ENCODE data around the gene GNAS-AS1. TPM values are rescaled to one million over a fixed set of nuclear protein-coding genes. Genes with fewer than 3 reads are reported as not detected.

The GNAS-AS1 gene
- total RNA-seq, 1 experiment from 2014 or later, result 6.8 TPM

DNA sequence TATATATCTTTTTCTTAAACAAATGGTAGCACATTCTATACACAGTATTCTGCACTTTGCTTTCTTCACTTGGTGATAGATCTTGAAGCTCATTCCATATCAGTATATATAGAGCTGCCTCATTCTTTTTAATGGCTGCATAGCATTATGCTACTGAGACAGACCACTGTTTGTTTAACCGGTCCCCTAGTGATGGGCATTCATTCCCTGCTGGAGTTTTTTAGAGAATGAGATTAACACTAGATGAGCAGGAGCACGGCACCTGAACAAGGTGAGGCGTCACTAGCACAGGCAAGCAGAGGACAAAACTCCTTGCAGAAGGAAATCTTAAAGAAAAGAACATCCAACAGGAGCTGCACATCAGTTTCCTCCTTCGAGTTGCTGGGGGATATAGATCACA lies 69.6 kb downstream of the GNAS-AS1 start:
- Histone ChIP-seq H3K27me3 (ENCODE audit: insufficient read depth, low read depth) (peaks cover 98% of the 10 kb centered on the region), H3K4me3 (no peak overlapping the region), H3K36me3 (ENCODE audit: low read depth) (no peaks in the 10 kb centered on the region), H3K4me2 (no peak overlapping the region), H3K27ac (no peak overlapping the region), H3K9me3 (ENCODE audit: insufficient read depth, low read depth) (no peaks in the 10 kb centered on the region), H3F3A (ENCODE audit: insufficient read depth, low read depth) (no peaks in the 10 kb centered on the region), H3K9me2 (ENCODE audit: insufficient read depth) (no peaks in the 10 kb centered on the region), H3K4me1 (replicated peaks; ENCODE audit: insufficient read depth) (no peaks in the 10 kb centered on the region), H2AFZ (no peak overlapping the region), H4K20me1 (ENCODE audit: insufficient read depth) (no peaks in the 10 kb centered on the region), H3K79me2 (ENCODE audit: low read depth) (no peaks in the 10 kb centered on the region)
- BruUV-seq (replicated peaks), result no TSS peak
- no peak for DNase-seq
- intact Hi-C loops (cut with micrococcal nuclease; ENCODE audit: unreplicated experiment), result no loop called here
- ChIA-PET POLR2A (ENCODE audit: unreplicated experiment) (no interaction called here), CTCF (no interaction called here)
- no peak for TF ChIP-seq EZH2 (IDR thresholded peaks at IDR 0.05; ENCODE audit: low read depth)
- TF ChIP-seq, protein P1, sequence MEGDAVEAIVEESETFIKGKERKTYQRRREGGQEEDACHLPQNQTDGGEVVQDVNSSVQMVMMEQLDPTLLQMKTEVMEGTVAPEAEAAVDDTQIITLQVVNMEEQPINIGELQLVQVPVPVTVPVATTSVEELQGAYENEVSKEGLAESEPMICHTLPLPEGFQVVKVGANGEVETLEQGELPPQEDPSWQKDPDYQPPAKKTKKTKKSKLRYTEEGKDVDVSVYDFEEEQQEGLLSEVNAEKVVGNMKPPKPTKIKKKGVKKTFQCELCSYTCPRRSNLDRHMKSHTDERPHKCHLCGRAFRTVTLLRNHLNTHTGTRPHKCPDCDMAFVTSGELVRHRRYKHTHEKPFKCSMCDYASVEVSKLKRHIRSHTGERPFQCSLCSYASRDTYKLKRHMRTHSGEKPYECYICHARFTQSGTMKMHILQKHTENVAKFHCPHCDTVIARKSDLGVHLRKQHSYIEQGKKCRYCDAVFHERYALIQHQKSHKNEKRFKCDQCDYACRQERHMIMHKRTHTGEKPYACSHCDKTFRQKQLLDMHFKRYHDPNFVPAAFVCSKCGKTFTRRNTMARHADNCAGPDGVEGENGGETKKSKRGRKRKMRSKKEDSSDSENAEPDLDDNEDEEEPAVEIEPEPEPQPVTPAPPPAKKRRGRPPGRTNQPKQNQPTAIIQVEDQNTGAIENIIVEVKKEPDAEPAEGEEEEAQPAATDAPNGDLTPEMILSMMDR (conservative IDR thresholded peaks at IDR 0.05), result no peak

DNA sequence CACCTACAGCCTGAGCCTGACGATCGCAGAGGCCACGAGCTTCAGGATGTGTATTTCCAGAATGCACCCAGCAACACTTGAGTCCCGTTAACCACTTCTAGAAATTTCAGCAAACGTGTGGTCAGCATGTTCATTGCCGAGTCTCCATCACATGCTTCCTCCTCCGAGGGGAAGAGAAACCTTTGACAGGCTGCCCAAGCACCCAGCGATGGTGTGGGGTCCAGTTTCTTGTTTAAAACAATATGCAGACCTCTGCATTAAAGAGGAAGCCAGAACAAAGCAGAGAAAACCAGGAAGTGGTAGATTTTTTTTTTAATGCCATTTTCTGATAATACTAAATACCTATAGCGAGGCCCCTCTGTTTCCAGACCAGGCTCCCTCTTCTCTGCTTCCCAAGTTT lies 71.9 kb downstream of the GNAS-AS1 start:
- CTCF ChIA-PET, result no interaction called here
- no TSS peak for BruUV-seq (replicated peaks)
- peaks cover 100% of the 10 kb centered on the region for H3K27me3 ChIP-seq (ENCODE audit: insufficient read depth, low read depth)

DNA sequence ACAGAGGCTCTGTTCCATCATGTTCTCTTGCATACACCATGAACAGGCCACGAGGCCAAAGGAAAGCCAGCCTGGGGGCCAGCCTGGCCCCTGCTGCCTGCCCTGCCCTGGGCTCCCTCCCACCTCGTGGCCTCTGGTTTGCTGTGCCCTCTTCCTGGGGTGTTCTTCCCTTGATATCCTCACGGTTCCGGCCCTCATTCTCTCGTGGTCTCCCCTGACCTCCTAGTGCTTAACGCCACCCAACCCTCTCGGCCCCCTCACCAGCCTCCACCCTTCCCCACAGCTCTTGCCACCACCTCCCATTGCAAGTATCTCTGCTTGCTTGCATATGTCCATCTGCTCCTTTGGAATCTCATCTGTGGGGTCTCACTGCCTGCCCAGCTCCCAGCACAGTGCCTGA lies 73.0 kb downstream of the GNAS-AS1 start:
- peaks cover 98% of the 10 kb centered on the region for H3K27me3 ChIP-seq (ENCODE audit: insufficient read depth, low read depth)
- no peaks in the 10 kb centered on the region for H3K79me2 ChIP-seq (ENCODE audit: low read depth)
- intact Hi-C loops (cut with micrococcal nuclease; ENCODE audit: unreplicated experiment), result no loop called here
- H3K9me3 ChIP-seq (ENCODE audit: insufficient read depth, low read depth), result no peaks in the 10 kb centered on the region
- no peaks in the 10 kb centered on the region for H3K9me2 ChIP-seq (ENCODE audit: insufficient read depth)
- no peaks in the 10 kb centered on the region for H3F3A ChIP-seq (ENCODE audit: insufficient read depth, low read depth)
- no peak overlapping the region for H3K4me2 ChIP-seq
- POLR2A ChIA-PET (ENCODE audit: unreplicated experiment), result no interaction called here
- DNase-seq, result no peak
- CTCF ChIA-PET, result no interaction called here
- H2AFZ ChIP-seq, result no peak overlapping the region
- H3K4me3 ChIP-seq, result no peak overlapping the region
- H3K4me1 ChIP-seq (replicated peaks; ENCODE audit: insufficient read depth), result no peaks in the 10 kb centered on the region
- no peaks in the 10 kb centered on the region for H4K20me1 ChIP-seq (ENCODE audit: insufficient read depth)
- TF ChIP-seq EZH2 (IDR thresholded peaks at IDR 0.05; ENCODE audit: low read depth), result no peak
- TF ChIP-seq, protein P1 (conservative IDR thresholded peaks at IDR 0.05), result no peak
- BruUV-seq (replicated peaks), result no TSS peak
- H3K27ac ChIP-seq, result no peak overlapping the region
- H3K36me3 ChIP-seq (ENCODE audit: low read depth), result no peaks in the 10 kb centered on the region

More for the DNA sequence above, 71.9 kb downstream of the GNAS-AS1 start:
- no peaks in the 10 kb centered on the region for H3K36me3 ChIP-seq (ENCODE audit: low read depth)
- DNase-seq, result no peak
- H3K9me3 ChIP-seq (ENCODE audit: insufficient read depth, low read depth), result no peaks in the 10 kb centered on the region
- POLR2A ChIA-PET (ENCODE audit: unreplicated experiment), result no interaction called here
- H3K4me1 ChIP-seq (replicated peaks; ENCODE audit: insufficient read depth), result no peaks in the 10 kb centered on the region
- H3F3A ChIP-seq (ENCODE audit: insufficient read depth, low read depth), result no peaks in the 10 kb centered on the region
- no peaks in the 10 kb centered on the region for H3K79me2 ChIP-seq (ENCODE audit: low read depth)
- no peak for TF ChIP-seq EZH2 (IDR thresholded peaks at IDR 0.05; ENCODE audit: low read depth)
- TF ChIP-seq, protein P1 (conservative IDR thresholded peaks at IDR 0.05), result no peak
- no peaks in the 10 kb centered on the region for H4K20me1 ChIP-seq (ENCODE audit: insufficient read depth)
- H3K9me2 ChIP-seq (ENCODE audit: insufficient read depth), result no peaks in the 10 kb centered on the region
- H3K4me3 ChIP-seq, result no peak overlapping the region
- no peak overlapping the region for H3K27ac ChIP-seq
- H3K4me2 ChIP-seq, result no peak overlapping the region
- no peak overlapping the region for H2AFZ ChIP-seq
- intact Hi-C loops (cut with micrococcal nuclease; ENCODE audit: unreplicated experiment), result no loop called here
